SU-DHL-6 (cell line): ENCODE data around the gene VWA7.

Experiments used
- H2AFZ ChIP-seq: fragments of 200-600 bp; sonication (generic); 2 replicates; pipeline ENCODE4 v1.6.1; 2014; ENCODE audit warnings: low read depth, mild to moderate bottlenecking, moderate library complexity, mixed read lengths, antibody characterized with exemption, low read length; ENCODE audit not compliant: severe bottlenecking
- H3F3A ChIP-seq: fragments of 200-600 bp; shearing (Covaris generic); 2 replicates; pipeline ENCODE4 v1.6.0; 2016; ENCODE audit warnings: antibody characterized with exemption, mild to moderate bottlenecking; ENCODE audit not compliant: insufficient read depth
- H3K27ac ChIP-seq: fragments of 200-600 bp; sonication (generic); 2 replicates; pipeline ENCODE4 v1.5.1; 2016; ENCODE audit warnings: low read depth, mild to moderate bottlenecking, low read length, moderate library complexity, mixed read lengths
- H3K27me3 ChIP-seq: fragments of 200-600 bp; sonication (generic), shearing (Covaris generic); 2 replicates; pipeline ENCODE4 v1.6.0; 2014; ENCODE audit warnings: mild to moderate bottlenecking, low read length
- H3K36me3 ChIP-seq: fragments of 200-600 bp; sonication (generic); 2 replicates; pipeline ENCODE4 v1.6.1; 2014; ENCODE audit warnings: mild to moderate bottlenecking, low read length, mixed read lengths
- H3K4me2 ChIP-seq: fragments of 300-600, 200-600 bp; shearing (Covaris generic), sonication (generic); 2 replicates; pipeline ENCODE4 v1.6.0; 2014; ENCODE audit warnings: low read length, low read depth, mild to moderate bottlenecking; ENCODE audit not compliant: poor library complexity, severe bottlenecking
- H3K4me3 ChIP-seq: fragments of 200-600 bp; sonication (generic); 2 replicates; pipeline ENCODE4 v1.5.1; 2014; ENCODE audit warnings: antibody characterized with exemption, low read length, mild to moderate bottlenecking, mixed read lengths; ENCODE audit not compliant: insufficient read depth, poor library complexity, severe bottlenecking
- H3K79me2 ChIP-seq: fragments of 200-600 bp; sonication (generic); 2 replicates; pipeline ENCODE4 v1.6.1; 2014; ENCODE audit warnings: mild to moderate bottlenecking, low read length, moderate library complexity; ENCODE audit not compliant: insufficient read depth
- H3K9ac ChIP-seq: fragments of 200-600 bp; sonication (generic); 2 replicates; pipeline ENCODE4 v1.7.0; 2014; ENCODE audit warnings: mild to moderate bottlenecking, low read length
- H3K9me2 ChIP-seq: fragments of 200-600 bp; sonication (generic); replicated peaks from 2 replicates; pipeline ENCODE4 v1.6.1; 2014; ENCODE audit warnings: low read length; ENCODE audit not compliant: insufficient read depth
- H3K9me3 ChIP-seq: fragments of 200-600 bp; sonication (generic); 2 replicates; pipeline ENCODE4 v1.6.1; 2014; ENCODE audit warnings: low read length, mixed read lengths; ENCODE audit not compliant: insufficient read depth
- H4K20me1 ChIP-seq: fragments of 200-600 bp; sonication (generic); 2 replicates; pipeline ENCODE4 v1.6.1; 2014; ENCODE audit warnings: low read depth, mild to moderate bottlenecking, antibody characterized with exemption, low read length, moderate library complexity, mixed read lengths
- EZH2phosphoT487 ChIP-seq: fragments of 200-600 bp; sonication (generic), shearing (Covaris generic); conservative IDR thresholded peaks from 2 replicates; pipeline ENCODE4 v1.6.1; 2018; ENCODE audit warnings: mild to moderate bottlenecking, antibody characterized with exemption, low read length, moderate library complexity, mixed read lengths
- TF ChIP-seq, protein P1 (sequence below): fragments of 200-600 bp; sonication (generic); IDR thresholded peaks from one replicate; pipeline ENCODE4 v1.5.1; 2017; ENCODE audit warnings: antibody characterized with exemption, mild to moderate bottlenecking, low read length, moderate library complexity; ENCODE audit not compliant: insufficient read depth, poor library complexity, severe bottlenecking

Gene VWA7

GRCh38 chr6:31785475-31785874 is 8.3 kb upstream of the VWA7 start:
- no peak overlapping the region for H2AFZ ChIP-seq

GRCh38 chr6:31784098-31784925 is 7.2 kb upstream of the VWA7 start:
- peaks cover 4% of the 10 kb centered on the region; the same call in 1 of the 2 replicates for H4K20me1 ChIP-seq
- H3K27ac ChIP-seq: no peak overlapping the region
- TF ChIP-seq, protein P1, sequence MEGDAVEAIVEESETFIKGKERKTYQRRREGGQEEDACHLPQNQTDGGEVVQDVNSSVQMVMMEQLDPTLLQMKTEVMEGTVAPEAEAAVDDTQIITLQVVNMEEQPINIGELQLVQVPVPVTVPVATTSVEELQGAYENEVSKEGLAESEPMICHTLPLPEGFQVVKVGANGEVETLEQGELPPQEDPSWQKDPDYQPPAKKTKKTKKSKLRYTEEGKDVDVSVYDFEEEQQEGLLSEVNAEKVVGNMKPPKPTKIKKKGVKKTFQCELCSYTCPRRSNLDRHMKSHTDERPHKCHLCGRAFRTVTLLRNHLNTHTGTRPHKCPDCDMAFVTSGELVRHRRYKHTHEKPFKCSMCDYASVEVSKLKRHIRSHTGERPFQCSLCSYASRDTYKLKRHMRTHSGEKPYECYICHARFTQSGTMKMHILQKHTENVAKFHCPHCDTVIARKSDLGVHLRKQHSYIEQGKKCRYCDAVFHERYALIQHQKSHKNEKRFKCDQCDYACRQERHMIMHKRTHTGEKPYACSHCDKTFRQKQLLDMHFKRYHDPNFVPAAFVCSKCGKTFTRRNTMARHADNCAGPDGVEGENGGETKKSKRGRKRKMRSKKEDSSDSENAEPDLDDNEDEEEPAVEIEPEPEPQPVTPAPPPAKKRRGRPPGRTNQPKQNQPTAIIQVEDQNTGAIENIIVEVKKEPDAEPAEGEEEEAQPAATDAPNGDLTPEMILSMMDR: no peak
- H3K9me2 ChIP-seq: no peaks in the 10 kb centered on the region
- H2AFZ ChIP-seq: no peak overlapping the region
- H3K4me2 ChIP-seq: no peak overlapping the region
- no peaks in the 10 kb centered on the region; the same call in 1 of the 2 replicates for H3K79me2 ChIP-seq
- peaks cover 6% of the 10 kb centered on the region; the same call in 1 of the 2 replicates for H3F3A ChIP-seq
- no peak overlapping the region for H3K4me3 ChIP-seq
- H3K9me3 ChIP-seq: no peaks in the 10 kb centered on the region
- no peak overlapping the region for H3K9ac ChIP-seq
- H3K36me3 ChIP-seq: peaks cover 17% of the 10 kb centered on the region; the same call in 1 of the 2 replicates
- no peaks in the 10 kb centered on the region for H3K27me3 ChIP-seq

More at GRCh38 chr6:31785475-31785874, 8.3 kb upstream of the VWA7 start:
- no peaks in the 10 kb centered on the region for H3K9me3 ChIP-seq
- no peak overlapping the region for H3K4me3 ChIP-seq
- no peaks in the 10 kb centered on the region for H3K27me3 ChIP-seq
- peaks cover 4% of the 10 kb centered on the region; the same call in 1 of the 2 replicates for H4K20me1 ChIP-seq
- H3K9me2 ChIP-seq: no peaks in the 10 kb centered on the region
- peaks cover 20% of the 10 kb centered on the region for H3K36me3 ChIP-seq
- no peak overlapping the region for H3K4me2 ChIP-seq
- no peak for TF ChIP-seq EZH2phosphoT487
- TF ChIP-seq, protein P1: no peak
- peaks cover 10% of the 10 kb centered on the region; the same call in 1 of the 2 replicates for H3F3A ChIP-seq
- H3K9ac ChIP-seq: no peak overlapping the region
- no peak overlapping the region for H3K27ac ChIP-seq
- H3K79me2 ChIP-seq: no peaks in the 10 kb centered on the region; the same call in 1 of the 2 replicates

DNA sequence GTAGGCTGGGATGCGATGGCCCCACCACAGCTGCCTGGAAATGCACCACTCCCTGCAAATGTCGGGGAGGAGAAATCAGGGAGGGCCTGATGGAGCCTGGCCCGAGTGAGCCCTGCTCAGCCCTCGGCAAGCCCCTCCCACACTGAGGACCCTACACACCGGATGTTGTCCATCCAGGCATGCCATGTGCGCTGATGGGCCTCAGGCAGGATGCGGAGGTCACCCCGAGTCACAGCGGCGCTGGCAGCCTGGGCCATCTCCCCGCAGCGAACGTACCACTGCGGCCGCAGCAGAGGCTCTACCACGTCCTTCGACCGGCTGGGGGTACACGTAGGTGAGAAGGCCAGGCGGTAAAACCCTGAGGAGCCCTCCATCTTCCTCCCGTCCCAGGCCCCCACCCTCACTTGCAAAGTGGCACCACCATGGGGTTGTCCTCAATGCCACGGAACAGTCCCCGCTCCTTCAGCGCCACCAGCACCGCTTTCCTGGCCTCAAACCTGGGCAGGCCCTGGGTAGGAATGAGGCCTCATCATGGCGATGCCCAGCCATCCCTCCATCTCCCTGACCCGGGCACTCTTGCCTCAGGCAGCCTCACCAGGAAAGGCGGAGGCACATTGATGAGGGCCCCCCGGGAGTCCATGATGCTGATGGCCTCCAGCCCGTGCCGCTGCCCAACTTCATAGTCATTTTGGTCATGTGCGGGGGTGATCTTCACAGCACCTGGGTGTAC is 5.2 kb upstream of the VWA7 start:
- Histone ChIP-seq H3K4me2 (no peak overlapping the region), H3K9me2 (no peaks in the 10 kb centered on the region), H2AFZ (no peak overlapping the region), H3K9ac (no peak overlapping the region), H3F3A (no peaks in the 10 kb centered on the region; the same call in 1 of the 2 replicates), H3K4me3 (no peak overlapping the region), H3K9me3 (no peaks in the 10 kb centered on the region), H4K20me1 (no peaks in the 10 kb centered on the region), H3K79me2 (no peaks in the 10 kb centered on the region), H3K27me3 (no peaks in the 10 kb centered on the region), H3K36me3 (peaks cover 9% of the 10 kb centered on the region; the same call in 1 of the 2 replicates), H3K27ac (no peak overlapping the region)
- TF ChIP-seq, protein P1: no peak
- TF ChIP-seq EZH2phosphoT487: no peak
